Smooth muscle cell of trachea (primary cell): ENCODE measurements around the gene CMTM5. TPM values are rescaled to one million over a fixed set of nuclear protein-coding genes. Genes with fewer than 3 reads are reported as not detected.

Experiments used
- total RNA-seq: library from RNA; depleted of rRNA; stranded (reverse); fragments of >200 nt; gene quantifications from 2 replicates; pipeline ENCODE4 v1.2.1, GENCODE V29; 2014

CMTM5 gene, protein sequence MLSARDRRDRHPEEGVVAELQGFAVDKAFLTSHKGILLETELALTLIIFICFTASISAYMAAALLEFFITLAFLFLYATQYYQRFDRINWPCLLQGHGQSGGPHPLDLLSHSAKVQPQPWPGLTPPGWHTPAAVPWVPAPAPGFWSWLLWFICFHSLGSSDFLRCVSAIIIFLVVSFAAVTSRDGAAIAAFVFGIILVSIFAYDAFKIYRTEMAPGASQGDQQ
- total RNA-seq, result 0.44 and 0.50 TPM in 2 replicates

DNA sequence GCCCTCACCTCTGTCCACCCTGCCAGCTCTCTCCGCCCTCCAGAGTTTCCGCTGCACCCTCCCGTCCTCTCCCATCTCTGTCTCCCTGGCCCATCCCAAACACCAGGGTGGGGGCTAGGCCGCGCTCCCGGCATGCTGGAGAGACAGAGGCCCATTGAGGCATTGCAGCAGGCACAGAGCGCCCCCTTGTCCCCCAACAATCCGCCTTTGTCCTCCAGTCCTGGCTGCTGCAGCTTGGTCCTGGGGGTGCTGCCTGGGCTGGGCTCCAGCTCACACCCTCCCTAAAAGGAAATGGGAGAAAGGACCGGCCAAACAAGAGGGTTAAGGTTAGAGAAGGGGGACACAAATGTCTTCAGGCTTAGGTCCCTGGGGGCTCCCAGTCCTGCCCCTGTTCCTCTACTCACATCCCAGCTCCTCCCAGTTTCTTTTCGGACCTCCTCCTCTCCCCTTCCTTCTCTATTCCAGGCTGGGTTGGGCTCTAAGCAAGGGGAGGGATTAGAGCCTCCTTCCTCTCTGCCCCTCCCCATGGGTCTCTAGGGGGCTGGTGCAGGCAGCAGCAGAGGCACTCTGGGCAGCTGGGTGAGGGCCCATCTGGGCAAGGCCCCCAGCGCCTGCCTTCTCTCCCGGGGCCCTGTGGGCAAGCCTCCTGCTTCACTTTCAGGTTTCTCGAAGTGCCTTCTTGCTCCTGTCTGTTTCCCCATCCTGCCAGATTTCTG, at the start of gene CMTM5:
Gene CMTM5 (plus strand): TSS at position 565 of the 716 bp plus-strand sequence. CDS start 206 bp downstream, outside the sequence.

GRCh38 chr14:23352506-23353432, 24.1 kb upstream of the CMTM5 start, which contains the start of gene SLC22A17:
Gene SLC22A17 (minus strand): TSS chr14:23352887.

GRCh38 chr14:23365036-23365731, 11.7 kb upstream of the CMTM5 start, which contains the start of gene EFS:
Gene EFS (minus strand): TSS chr14:23365172. CDS start chr14:23365025, 147 bp downstream.

GRCh38 chr14:23372509-23372908, 4.3 kb upstream of the CMTM5 start, which contains the start of gene IL25:
Gene IL25 (plus strand): TSS chr14:23372809.

DNA sequence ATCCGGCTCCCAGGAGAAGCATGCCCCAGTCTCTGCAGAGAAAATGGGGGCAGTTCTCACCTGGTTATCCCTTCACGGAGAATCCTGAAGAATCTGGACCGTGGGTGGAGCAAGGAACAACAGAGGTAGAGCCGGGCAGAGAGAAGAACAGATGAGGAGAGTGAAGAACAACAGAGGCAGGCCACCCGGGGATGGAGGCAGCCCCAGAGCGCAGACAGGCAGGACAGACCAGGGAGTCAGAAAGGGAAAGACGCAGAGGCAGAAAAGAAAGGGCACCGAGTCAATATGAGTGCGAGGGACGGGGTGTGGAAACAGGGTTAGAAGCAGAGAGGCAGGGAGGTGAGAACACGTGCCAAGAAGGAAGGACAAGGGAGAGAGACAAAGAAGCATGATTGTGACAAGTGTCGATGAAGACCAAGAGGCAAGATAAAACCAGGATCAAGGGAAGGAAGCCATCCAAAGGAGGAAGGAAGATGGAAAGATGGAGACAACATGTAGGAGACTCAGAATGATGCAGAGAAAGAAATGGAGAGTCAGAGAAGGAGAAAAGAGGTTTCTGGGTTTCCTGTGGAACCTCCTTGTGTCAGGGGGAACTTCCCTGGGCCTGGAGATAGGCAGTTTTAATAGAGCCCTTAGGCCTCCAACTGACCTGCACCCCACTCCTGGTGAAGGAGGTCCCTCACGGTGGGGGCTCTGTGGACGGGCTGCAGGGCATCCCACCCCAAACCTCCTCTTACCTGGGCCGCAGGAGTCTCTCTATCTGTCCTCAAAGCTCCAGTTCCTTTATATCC, 30.9 kb downstream of the CMTM5 start, which contains the start of gene MYH6:
Gene MYH6 (minus strand): TSS at position 758 of the 791 bp plus-strand sequence. CDS start 1,050 bp downstream, outside the sequence.

Other genes starting within 250 kb of the CMTM5 start
- 14.7 and 24.8 TPM in 2 replicates for gene SLC7A8, start 193.4 kb upstream of the CMTM5 start, total RNA-seq
- gene RNF212B, start 139.1 kb upstream of the CMTM5 start, total RNA-seq, result not detected in 2 replicates
- 4.2 and 8.6 TPM in 2 replicates for gene HOMEZ, start 90.9 kb upstream of the CMTM5 start, total RNA-seq
- 5.3 and 5.5 TPM in 2 replicates for gene PPP1R3E, start 74.2 kb upstream of the CMTM5 start, total RNA-seq
- gene BCL2L2, start 70.2 kb upstream of the CMTM5 start, total RNA-seq, result 20.7 and 21.0 TPM in 2 replicates
- gene PABPN1, start 55.6 kb upstream of the CMTM5 start, total RNA-seq, result 76.5 and 86.2 TPM in 2 replicates
- 7.4 and 28.0 TPM in 2 replicates for gene SLC22A17, start 24.2 kb upstream of the CMTM5 start, total RNA-seq
- 1.7 and 4.8 TPM in 2 replicates for gene EFS, start 11.9 kb upstream of the CMTM5 start, total RNA-seq
- not detected in 2 replicates for gene IL25, start 4.2 kb upstream of the CMTM5 start, total RNA-seq
- not detected in 2 replicates for gene MYH6, start 31.2 kb downstream of the CMTM5 start, total RNA-seq
- not detected in 2 replicates for gene MYH7, start 58.6 kb downstream of the CMTM5 start, total RNA-seq
- 35.1 and 62.0 TPM in 2 replicates for gene NGDN, start 92.7 kb downstream of the CMTM5 start, total RNA-seq
- 0.15 and 0.66 TPM in 2 replicates for gene ZFHX2, start 174.7 kb downstream of the CMTM5 start, total RNA-seq
- 15.3 and 35.7 TPM in 2 replicates for gene THTPA, start 179.2 kb downstream of the CMTM5 start, total RNA-seq
- 10.5 and 17.2 TPM in 2 replicates for gene AP1G2, start 190.7 kb downstream of the CMTM5 start, total RNA-seq
- not detected in 2 replicates for gene JPH4, start 201.7 kb downstream of the CMTM5 start, total RNA-seq